ENCODE measurements around the gene ADARB2. TPM values are rescaled to one million over a fixed set of nuclear protein-coding genes. Genes with fewer than 3 reads are reported as not detected.
A peak's percentile ranks its signal among the peaks of the same experiment; 100 is the strongest.

The ADARB2 gene
- total RNA-seq, 2 donors from 2014 or later: 1.1 to 1.8 TPM

DNA sequence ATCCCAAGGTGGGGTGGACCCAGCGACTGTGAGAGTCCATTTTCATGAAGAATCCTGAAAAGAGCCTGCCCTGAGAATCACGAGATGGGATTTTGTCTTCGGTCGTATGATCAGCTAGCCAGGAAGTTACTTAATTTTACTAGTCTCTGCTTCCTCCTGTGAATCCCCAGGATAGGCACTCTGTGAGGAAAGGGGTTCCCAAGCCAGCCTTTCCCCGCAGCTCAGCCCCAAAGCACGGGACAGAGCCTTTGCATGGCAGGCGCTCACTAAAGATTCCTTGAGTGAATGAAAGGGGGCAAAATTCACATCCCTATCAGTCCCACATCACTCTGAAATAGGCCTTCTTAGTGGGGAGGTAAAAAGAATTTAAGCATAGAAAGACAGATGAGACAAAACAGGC lies 219.6 kb downstream of the ADARB2 start:
- Mint-ChIP-seq H3K27ac (no peak overlapping the region), H3K27me3 (ENCODE audit: insufficient read depth) (peaks cover 3% of the 10 kb centered on the region), H3K4me3 (no peak overlapping the region), H3K4me1 (peaks cover 26% of the 10 kb centered on the region), H3K36me3 (ENCODE audit: low read depth) (no peaks in the 10 kb centered on the region), H3K9me3 (peaks cover 4% of the 10 kb centered on the region)
- Histone ChIP-seq H3K4me1 (ENCODE audit: control insufficient read depth, insufficient read depth, low read length) (peaks cover 1% of the 10 kb centered on the region), H3K9me3 (ENCODE audit: control insufficient read depth, low read length) (no peaks in the 10 kb centered on the region), H3K9ac (ENCODE audit: extremely low read depth, low read length, poor library complexity, severe bottlenecking) (no peak overlapping the region), H3K27me3 (ENCODE audit: control insufficient read depth, insufficient read depth, low read length, poor library complexity, severe bottlenecking) (no peaks in the 10 kb centered on the region), H3K4me3 (ENCODE audit: low read length) (no peak overlapping the region), H3K27ac (ENCODE audit: low read depth, low read length) (no peak overlapping the region), H3K36me3 (ENCODE audit: control insufficient read depth, insufficient read depth, low read length) (no peaks in the 10 kb centered on the region)
- TF ChIP-seq, protein P1, sequence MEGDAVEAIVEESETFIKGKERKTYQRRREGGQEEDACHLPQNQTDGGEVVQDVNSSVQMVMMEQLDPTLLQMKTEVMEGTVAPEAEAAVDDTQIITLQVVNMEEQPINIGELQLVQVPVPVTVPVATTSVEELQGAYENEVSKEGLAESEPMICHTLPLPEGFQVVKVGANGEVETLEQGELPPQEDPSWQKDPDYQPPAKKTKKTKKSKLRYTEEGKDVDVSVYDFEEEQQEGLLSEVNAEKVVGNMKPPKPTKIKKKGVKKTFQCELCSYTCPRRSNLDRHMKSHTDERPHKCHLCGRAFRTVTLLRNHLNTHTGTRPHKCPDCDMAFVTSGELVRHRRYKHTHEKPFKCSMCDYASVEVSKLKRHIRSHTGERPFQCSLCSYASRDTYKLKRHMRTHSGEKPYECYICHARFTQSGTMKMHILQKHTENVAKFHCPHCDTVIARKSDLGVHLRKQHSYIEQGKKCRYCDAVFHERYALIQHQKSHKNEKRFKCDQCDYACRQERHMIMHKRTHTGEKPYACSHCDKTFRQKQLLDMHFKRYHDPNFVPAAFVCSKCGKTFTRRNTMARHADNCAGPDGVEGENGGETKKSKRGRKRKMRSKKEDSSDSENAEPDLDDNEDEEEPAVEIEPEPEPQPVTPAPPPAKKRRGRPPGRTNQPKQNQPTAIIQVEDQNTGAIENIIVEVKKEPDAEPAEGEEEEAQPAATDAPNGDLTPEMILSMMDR (conservative IDR thresholded peaks at IDR 0.05): no peak
- WGBS, 2 experiments (ENCODE audit: insufficient coverage in 1 of 2, insufficient read length in 1 of 2): 92% methylated on average over 2 to 6 of the region's 7 CpGs
- DNase-seq: peak; percentile 24

DNA sequence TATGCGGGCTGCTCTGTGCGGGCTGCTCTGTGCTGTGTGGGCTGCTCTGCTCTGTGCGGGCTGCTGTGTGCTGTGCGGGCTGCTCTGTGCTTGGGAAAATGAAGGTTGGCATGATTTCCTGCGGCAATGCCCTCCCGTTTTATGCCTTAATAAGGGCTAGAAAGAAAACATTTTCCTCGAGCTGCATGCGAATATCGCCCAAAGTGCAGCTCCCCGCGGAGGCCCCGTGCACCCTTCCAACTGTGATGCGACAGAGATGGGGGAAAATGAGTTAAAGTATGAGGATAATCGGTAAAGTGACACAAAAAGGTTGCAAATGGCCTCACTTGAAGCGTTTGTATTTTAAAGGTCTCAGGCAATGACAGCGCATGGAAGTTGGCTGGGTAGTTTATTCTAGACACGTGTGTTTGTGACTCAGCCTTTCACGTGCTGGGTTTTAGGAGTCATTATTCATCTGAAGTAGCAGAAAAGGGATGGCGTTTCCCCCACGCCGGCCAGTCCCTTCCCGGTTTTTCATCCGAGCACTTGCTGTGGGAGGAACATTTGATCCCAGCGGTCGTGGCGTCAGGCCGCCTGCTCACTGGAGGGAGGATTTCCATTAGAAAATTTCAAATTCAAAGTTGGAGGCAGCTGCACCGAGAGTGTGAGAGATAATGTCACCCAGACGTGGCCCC lies 220.7 kb downstream of the ADARB2 start:
- H3K27me3 ChIP-seq (ENCODE audit: control insufficient read depth, insufficient read depth, low read length, poor library complexity, severe bottlenecking): no peaks in the 10 kb centered on the region
- H3K27ac ChIP-seq (ENCODE audit: low read depth, low read length): no peak overlapping the region
- no peak overlapping the region for H3K9ac ChIP-seq (ENCODE audit: extremely low read depth, low read length, poor library complexity, severe bottlenecking)
- Mint-ChIP-seq H3K27me3 (ENCODE audit: insufficient read depth) (peaks cover 3% of the 10 kb centered on the region), H3K4me1 (peaks cover 19% of the 10 kb centered on the region), H3K4me3 (no peak overlapping the region), H3K36me3 (ENCODE audit: low read depth) (no peaks in the 10 kb centered on the region), H3K27ac (no peak overlapping the region), H3K9me3 (peaks cover 4% of the 10 kb centered on the region)
- WGBS, 2 experiments (ENCODE audit: insufficient coverage in 1 of 2, insufficient read length in 1 of 2): 92 to 97% methylated on average over 26 to 29 of the region's 29 CpGs
- no peaks in the 10 kb centered on the region for H3K4me1 ChIP-seq (ENCODE audit: control insufficient read depth, insufficient read depth, low read length)
- H3K9me3 ChIP-seq (ENCODE audit: control insufficient read depth, low read length): no peaks in the 10 kb centered on the region
- H3K36me3 ChIP-seq (ENCODE audit: control insufficient read depth, insufficient read depth, low read length): no peaks in the 10 kb centered on the region
- no peak overlapping the region for H3K4me3 ChIP-seq (ENCODE audit: low read length)
- TF ChIP-seq, protein P1 (conservative IDR thresholded peaks at IDR 0.05): no peak
- peak; percentile 30 for DNase-seq

DNA sequence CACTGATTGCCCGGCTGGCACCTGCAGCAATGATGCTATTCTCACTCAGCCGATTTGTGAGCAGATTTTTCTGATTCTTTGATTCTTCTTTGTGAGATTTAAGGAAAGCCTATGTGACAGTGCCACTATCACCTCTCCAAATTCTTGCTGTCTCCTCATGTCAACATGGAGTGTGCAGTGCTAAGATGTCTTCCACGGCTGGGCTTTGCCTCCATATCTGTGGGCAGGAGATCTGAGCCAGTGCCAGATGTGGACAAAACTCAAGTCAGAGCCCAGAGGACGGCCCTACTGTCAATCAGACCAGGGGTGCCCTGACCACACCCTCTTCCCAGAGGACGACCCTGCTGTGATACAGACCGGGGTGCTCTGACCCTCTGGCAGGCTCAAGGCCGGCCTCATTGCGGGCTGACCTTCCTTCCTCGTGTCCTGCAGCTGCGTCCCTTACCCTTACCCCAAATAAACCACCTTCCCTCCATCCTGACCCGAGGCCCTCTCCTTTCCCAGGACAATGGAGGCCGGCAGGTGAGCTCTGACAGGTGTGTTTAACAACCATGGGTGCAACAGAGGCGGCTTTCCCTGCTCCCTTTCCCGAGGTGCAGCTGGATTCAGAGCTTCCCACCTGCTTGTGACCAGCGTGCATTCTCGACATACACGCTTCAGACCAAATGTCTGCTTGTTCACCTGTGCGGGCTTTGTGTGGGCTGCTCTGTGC lies 221.4 kb downstream of the ADARB2 start:
- H3K9me3 Mint-ChIP-seq: peaks cover 4% of the 10 kb centered on the region
- Histone ChIP-seq H3K27me3 (ENCODE audit: control insufficient read depth, insufficient read depth, low read length, poor library complexity, severe bottlenecking) (no peaks in the 10 kb centered on the region), H3K4me1 (ENCODE audit: control insufficient read depth, insufficient read depth, low read length) (no peaks in the 10 kb centered on the region), H3K27ac (ENCODE audit: low read depth, low read length) (no peak overlapping the region), H3K36me3 (ENCODE audit: control insufficient read depth, insufficient read depth, low read length) (no peaks in the 10 kb centered on the region), H3K9ac (ENCODE audit: extremely low read depth, low read length, poor library complexity, severe bottlenecking) (no peak overlapping the region), H3K9me3 (ENCODE audit: control insufficient read depth, low read length) (no peaks in the 10 kb centered on the region), H3K4me3 (ENCODE audit: low read length) (no peak overlapping the region)
- H3K27ac Mint-ChIP-seq: no peak overlapping the region
- H3K36me3 Mint-ChIP-seq (ENCODE audit: low read depth): no peaks in the 10 kb centered on the region
- peaks cover 3% of the 10 kb centered on the region for H3K27me3 Mint-ChIP-seq (ENCODE audit: insufficient read depth)
- peak; percentile 36 for DNase-seq
- peaks cover 12% of the 10 kb centered on the region for H3K4me1 Mint-ChIP-seq
- no peak overlapping the region for H3K4me3 Mint-ChIP-seq
- TF ChIP-seq, protein P1 (conservative IDR thresholded peaks at IDR 0.05): no peak
- WGBS, 2 experiments (ENCODE audit: insufficient coverage in 1 of 2, insufficient read length in 1 of 2): 88% methylated on average over 14 to 18 of the region's 18 CpGs
